ENCODE data around the gene TNC. TPM values are rescaled to one million over a fixed set of nuclear protein-coding genes. Genes with fewer than 3 reads are reported as not detected.

Gene TNC
- total and polyA plus RNA-seq, 10 of the 15 experiments (the other 5 are each of a cell fraction or from before 2014, with no cell fraction given), result 0.05 to 4.2 (median 0.14) TPM

DNA sequence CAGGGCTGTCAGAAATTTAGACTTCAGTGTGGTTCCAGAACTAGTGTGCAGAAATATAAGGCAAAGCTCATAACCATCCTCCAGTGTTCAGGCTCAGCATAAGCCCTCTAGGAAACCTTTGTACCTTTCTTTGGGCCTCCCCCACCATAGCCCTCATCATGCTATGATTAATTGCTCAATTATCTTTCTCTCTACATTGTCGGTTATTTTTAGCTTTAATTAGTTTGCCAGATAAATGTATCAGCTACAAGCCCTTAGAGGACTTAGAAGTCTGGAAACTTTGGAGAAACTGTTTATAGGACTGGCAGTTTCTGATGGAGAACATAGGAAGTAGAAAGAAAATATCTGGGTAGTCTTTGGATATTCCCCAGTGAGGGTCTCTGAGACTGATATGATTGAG is 43.5 kb upstream of the TNC start (continued):
- TF ChIP-seq MYC (IDR thresholded peaks at IDR 0.05; ENCODE audit: insufficient read depth, insufficient read length, insufficient replicate concordance, low read length, severe bottlenecking) (no peak), BCL11A (IDR thresholded peaks at IDR 0.05; ENCODE audit: low read depth, low read length) (no peak), NFXL1 (IDR thresholded peaks at IDR 0.05; ENCODE audit: borderline replicate concordance) (no peak), HDAC6 (IDR thresholded peaks at IDR 0.05; ENCODE audit: unreplicated experiment) (no peak), DPF2 (IDR thresholded peaks at IDR 0.05) (no peak), TBL1XR1 (IDR thresholded peaks at IDR 0.05; ENCODE audit: low read depth, low read length) (no peak)

DNA sequence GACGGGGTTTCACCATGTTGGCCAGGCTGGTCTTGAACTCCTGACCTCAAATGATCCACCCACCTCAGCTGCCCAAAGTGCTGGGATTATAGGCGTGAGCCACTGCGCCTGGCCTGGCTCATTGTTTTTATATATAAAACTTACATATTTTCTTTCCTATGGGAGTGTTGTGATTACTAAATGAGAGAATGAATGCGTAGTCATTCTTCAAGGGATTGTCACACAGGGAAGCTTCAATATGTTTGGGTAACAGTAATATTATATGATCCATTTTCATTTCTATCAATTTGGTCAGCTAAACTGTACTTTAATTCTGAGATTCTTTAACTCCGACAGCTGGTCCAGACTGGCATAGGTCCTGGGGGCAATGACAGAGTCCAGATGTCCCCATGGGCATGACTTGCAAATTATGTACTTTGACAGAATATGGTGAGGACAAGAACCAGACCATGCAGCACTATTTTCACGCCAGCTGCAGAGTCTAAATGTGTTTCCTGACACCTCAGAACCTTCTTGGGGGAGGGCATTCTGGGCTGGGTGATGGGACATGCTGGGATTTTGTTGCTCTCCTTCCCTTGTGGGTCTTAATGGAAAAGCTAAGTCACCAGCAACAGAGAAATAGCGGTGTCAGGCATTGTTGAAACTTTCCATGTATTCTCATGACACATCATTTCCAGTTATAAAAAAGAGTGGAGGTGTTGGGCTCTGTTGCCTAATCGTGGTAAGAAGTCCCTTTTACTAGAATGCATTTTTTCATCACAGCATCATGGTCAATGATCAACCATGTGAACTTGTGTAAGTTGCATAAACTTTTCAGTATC is 40.9 kb upstream of the TNC start:
- ChIA-PET POLR2A (no interaction called here), CTCF (no interaction called here), SMC1A (ENCODE audit: uncharacterized antibody, unreplicated experiment) (no interaction called here), RAD21 (ENCODE audit: unreplicated experiment) (no interaction called here)
- intact Hi-C loops (cut with micrococcal nuclease; ENCODE audit: unreplicated experiment) (no loop called here), in situ Hi-C loops (cut with MboI) (no loop called here)
- Histone ChIP-seq H3K79me2 (ENCODE audit: control insufficient read depth, insufficient read depth, low read length) (no peaks in the 10 kb centered on the region), H3K9me3 (replicated peaks; ENCODE audit: control insufficient read depth, insufficient read depth, low read length) (no peaks in the 10 kb centered on the region), H3K36me3 (ENCODE audit: control insufficient read depth in 2 of 2, insufficient read depth in 2 of 2, low read length in 1 of 2) (no peaks in the 10 kb centered on the region), H3K9ac (ENCODE audit: control insufficient read depth, insufficient read depth, low read length) (no peak overlapping the region), H3K4me3 (no peak overlapping the region), H4K20me1 (ENCODE audit: control insufficient read depth, insufficient read depth) (no peaks in the 10 kb centered on the region), H3K4me1 (ENCODE audit: control insufficient read depth, insufficient read depth, low read length) (no peaks in the 10 kb centered on the region), H3K27me3 (replicated peaks in 1 of 2; ENCODE audit: control insufficient read depth in 2 of 2, insufficient read depth in 2 of 2, low read length in 1 of 2) (no peaks in the 10 kb centered on the region), H2AFZ (ENCODE audit: control insufficient read depth, low read depth, low read length) (no peak overlapping the region), H3K27ac (ENCODE audit: control insufficient read depth, insufficient read depth) (no peak overlapping the region), H3K4me2 (ENCODE audit: control insufficient read depth, insufficient read depth) (no peak overlapping the region)
- ATAC-seq (no peak), FAIRE-seq (no peak), DNase-seq (ENCODE audit: low read depth, low spot score) (no peak)
- TF ChIP-seq, protein P1, sequence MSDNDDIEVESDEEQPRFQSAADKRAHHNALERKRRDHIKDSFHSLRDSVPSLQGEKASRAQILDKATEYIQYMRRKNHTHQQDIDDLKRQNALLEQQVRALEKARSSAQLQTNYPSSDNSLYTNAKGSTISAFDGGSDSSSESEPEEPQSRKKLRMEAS (IDR thresholded peaks at IDR 0.05; ENCODE audit: low read depth, low read length), result no peak
- TF ChIP-seq PAX8 (IDR thresholded peaks at IDR 0.05) (no peak), RB1 (IDR thresholded peaks at IDR 0.05; ENCODE audit: borderline replicate concordance) (no peak), EGR1 (IDR thresholded peaks at IDR 0.05; ENCODE audit: borderline replicate concordance in 1 of 2, low read depth in 2 of 2, low read length in 2 of 2) (no peak), NFYB (IDR thresholded peaks at IDR 0.05; ENCODE audit: insufficient read depth, low read depth, low read length) (no peak)
- WGBS (ENCODE audit: insufficient coverage, insufficient replicate concordance, low lambda C conversion rate, missing lambda C conversion rate), result 38% methylated on average over 8 of the region's 8 CpGs
- no TSS peak for BruUV-seq (replicated peaks)
